HG03571 (cell line): ENCODE results near the gene PLCL2.
"Not testable (repeated sequence)": the region's sequence is repeated elsewhere in the genome, so short reads cannot be mapped to it uniquely, and the experiment has no call there.

ENCODE experiments used
- ATAC-seq: cut with Tn5 transposase; IDR thresholded peaks from one replicate; pipeline ENCODE4 v1.9.1; 2021; ENCODE audit not compliant: unreplicated experiment

Gene PLCL2

DNA sequence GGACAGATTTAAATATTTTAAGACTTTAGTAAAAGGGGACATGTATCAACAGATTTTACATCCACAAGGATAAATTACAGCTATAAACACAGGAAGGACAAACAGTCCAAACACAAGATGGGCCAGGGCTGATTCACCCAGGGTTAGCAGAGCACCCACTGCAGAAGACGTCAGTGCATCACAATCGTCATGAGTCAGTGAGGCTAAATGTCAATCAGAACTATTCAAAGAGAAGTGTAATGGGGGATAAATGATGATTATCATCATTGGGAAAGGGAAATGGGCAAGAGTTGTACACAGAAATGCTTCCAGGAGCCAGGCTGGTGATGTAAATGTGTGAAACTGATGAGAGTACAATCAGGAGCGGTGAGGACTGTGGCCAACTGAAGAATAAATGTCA is 226.8 kb downstream of the PLCL2 start:
- ATAC-seq: no peak

DNA sequence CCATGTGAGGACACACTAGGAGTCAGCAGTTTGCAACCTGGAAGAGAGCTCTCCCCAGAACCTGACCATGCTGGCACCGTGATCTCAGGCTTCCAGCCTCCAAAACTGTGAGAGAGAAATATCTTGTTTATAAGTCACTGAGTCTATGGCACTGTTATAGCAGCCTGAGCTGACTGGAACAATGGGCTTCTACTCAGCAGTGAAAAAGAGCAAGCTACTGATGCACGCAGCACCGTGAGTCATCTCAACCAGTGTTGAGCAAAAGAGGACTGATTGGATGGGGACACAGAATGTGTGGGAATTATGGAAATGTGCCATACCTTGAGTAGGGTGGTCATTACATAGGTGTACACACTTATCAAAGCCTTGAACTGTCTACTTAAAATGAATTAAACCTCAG is 230.4 kb downstream of the PLCL2 start:
- no peak for ATAC-seq

DNA sequence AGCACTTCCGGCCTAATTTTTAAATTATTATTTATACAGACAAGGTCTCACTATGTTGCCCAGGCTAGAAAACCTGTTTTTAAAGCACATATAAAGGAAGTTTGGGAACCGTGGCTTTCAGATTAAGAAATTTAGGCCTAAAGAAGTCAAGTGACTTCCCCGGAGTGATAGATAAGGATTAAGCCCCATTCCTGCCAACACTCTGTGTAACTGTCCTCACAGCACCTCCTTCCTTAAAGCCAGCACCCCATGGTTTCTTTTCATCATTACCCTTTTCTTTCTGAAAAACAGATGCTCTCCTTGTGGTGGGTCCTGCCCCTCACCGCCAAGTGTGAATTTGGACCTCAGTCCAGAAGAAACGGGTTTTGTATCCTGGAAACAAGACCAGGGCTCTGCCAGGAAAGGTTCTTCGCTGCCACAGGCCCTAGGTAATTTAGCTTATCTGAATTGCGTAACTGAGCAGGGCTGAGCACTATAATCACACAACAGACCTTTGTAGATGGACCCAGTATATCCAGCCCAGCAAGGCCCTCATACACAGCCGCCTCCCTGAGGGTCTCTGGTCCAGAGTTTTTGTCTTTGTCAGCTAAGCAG is 231.3 kb downstream of the PLCL2 start:
- ATAC-seq: no peak

DNA sequence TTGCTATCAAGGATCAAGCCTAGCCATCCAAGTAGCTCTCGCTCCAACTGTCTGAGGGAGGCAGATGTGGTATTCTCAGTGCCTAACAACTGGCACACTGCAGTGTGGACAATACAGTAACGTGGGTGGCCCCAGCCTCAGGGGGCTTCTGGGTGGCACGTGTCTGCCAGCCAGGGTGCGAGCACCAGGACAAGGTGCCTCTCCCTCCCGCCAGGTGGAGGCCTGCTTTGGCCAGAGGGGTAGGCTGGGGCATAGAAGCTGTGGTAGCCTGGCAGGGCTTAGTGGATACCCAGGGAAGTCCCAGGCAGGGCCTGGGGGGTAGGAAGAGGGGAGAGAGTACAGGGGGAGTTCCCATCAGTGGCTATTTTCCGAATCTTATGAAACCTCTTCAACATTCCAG is 234.0 kb downstream of the PLCL2 start:
- no peak for ATAC-seq

DNA sequence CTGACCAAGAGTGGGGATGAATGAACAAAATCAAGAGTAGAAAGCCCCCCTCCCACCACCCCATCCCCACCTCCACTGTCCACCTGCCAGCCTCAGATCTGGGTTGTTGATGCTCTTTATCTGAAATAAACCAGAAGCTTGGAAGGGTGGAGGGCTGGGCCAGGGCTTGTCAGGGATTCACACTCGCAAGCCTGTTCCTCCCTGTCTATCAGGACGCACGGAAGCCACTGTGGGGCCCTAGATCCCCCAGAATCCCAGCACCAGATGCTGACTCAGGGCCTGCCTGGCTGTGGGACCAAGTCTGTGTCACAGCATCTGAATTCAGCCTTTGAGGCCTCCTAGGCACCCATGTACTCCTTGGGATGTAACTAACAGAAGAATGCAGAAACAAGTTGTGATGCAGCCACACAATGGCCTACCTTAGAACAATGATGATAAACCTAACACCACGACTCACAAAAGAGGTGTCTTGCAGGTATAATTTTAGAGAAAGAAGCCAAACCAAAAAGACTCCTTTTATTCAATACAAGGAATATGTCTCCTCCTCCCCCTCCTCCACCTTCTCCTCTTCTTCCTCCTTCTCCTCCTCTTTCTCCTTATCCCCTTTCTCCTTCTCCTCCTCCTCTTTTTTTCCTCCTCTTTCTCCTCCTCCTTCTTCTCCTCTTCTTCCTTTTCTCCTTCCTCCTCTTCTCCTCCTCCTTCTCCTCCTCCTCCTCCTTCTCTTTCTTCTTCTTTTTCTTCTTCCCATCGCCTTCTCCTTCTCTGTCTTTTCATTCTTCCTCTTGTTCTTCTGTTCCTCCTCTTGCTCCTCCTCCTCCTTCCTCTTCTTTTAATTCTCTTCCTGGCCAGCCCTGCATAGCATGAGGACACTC is 234.7 kb downstream of the PLCL2 start:
- no peak for ATAC-seq

DNA sequence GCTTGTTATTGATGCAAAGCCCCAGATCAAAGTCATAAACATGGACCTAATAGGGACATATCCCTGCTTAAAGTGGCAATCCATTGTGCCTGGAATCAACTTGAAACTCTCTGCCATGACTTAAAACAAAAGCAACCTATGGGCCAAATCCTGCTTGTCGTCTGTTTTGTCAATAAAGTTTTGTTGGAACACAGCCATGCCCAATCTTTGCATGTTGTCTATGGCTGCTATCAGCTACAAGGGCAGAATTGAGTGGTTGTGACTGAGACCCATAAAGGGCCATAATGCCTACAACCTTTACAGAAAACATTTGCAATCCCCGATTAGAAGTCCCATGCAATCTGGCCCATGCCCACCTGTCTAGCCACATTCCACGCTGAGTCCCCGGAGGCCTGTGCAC is 235.4 kb downstream of the PLCL2 start:
- no peak for ATAC-seq

DNA sequence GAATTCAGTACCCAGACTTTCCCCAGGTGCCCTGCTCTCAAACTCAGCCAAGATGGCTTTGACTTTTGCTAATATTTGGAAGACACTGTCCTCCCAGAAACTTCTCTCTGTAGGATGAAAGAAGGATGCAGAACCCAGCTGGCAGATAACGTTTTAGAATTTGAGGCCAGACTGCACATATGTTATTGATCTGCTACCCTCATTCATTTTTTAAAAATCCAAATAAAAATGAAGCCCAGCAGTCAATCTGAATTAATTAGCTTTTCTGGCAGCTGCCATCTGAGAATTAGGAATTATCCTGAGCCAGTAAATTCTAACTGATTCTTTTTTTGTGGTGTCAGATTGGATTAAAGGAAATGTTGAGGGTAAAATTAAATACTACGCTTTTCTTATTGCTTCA is 236.6 kb downstream of the PLCL2 start:
- ATAC-seq: no peak

DNA sequence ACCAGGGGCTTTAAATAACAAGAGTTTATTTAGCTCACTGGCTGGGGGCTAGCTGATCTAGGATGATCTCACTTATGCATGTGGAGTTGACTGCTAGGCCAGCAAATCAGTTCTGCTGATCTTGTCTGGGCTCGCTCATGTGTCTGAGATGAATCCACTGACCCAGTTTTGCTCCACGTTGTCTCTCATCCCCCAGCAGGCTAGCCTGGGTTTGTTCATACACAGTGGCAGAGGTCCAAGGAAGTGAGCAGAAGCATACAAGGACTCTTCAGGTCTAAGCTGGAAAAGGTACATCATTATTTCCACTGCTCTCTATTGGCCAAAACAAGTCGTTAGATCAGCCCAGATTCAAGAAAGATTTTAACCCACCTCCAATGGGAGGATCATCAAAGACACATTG is 238.0 kb downstream of the PLCL2 start:
- ATAC-seq: no peak

DNA sequence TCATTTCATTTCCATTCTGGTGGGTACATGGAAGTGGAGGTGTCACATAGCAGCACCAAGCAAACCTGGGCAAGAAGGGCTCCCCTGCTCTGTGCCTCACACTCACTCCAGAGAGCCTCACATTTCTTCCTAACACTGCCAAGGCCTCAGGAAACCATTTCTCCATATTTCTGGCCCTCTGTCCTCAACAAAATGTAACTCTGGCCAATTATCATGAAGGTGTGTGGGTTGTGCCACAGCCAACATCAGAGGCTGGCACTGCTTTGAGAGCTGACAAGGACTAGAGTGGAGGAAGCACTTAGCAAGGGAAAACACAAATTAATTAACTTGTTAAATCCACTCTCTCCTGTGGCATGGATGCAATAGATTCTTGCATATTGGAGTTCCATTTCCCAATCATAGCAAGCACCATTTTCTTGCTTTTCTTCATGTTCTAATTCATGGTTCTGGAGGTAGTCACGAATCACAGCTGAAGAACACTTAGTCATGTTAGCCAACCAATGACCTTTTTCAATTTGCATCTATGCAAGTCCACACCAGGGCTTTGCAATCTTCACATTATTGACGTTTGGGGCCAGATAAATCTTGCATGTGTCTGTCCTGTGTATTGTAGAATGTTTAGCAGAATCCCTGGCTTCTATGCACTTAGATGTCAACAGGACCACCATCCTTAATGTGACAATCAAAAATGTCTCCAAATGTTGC is 241.1 kb downstream of the PLCL2 start:
- no peak for ATAC-seq

DNA sequence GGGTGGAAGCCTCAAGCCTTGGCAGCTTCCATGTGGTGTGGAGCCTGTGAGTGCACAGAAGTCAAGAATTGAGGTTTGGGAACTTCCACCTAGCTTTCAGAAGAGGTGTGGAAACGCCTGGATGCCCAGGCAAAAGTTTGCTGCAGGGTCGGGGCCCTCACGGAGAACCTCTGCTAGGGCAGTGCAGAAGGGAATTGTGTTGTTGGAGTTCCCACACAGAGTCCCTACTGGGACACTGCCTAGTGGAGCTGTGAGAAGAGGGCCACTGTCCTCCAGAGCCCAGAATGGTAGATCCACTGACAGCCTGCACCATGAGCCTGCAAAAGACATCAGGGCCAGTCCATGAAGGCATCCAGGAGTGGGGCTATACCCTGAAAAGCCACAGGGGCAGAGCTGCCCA is 243.9 kb downstream of the PLCL2 start:
- ATAC-seq: not testable (repeated sequence)

DNA sequence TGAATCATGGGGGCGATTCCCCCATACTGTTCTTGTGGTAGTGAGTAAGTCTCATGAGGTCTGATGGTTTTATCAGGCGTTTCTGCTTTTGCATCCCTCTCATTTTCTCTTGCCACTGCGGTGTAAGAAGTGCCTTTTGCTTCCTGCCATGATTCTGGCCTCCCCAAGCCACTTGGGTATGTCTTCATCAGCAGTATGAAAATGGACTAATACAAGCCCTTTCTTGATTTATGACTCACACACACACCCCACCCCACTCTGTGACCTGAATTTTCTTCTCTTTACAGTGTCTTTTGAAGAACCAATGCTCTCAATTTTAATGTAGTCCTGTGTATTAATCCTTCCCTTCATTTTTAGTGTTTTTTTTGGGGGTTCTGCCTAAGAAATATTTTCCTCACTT is 244.8 kb downstream of the PLCL2 start:
- no peak for ATAC-seq

DNA sequence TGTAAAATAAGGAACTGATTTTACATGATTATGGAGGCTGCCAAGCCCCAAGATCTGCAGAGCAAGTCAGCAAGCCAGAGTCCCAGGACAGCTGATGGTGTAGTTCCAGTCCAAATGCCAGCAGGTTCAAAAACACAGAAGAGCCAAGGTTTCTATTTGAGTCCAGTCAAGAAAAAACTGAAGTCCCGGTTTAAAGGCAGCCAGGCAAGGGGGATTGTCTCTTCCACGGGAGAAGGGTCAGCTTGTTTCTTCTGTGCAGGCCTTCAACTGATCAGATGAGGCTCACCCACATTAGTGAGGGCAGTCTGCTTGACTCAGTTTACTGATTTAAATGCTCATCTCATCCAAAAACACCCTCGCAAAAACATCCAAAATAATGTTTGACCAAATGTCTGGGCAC is 246.2 kb downstream of the PLCL2 start:
- ATAC-seq: no peak

DNA sequence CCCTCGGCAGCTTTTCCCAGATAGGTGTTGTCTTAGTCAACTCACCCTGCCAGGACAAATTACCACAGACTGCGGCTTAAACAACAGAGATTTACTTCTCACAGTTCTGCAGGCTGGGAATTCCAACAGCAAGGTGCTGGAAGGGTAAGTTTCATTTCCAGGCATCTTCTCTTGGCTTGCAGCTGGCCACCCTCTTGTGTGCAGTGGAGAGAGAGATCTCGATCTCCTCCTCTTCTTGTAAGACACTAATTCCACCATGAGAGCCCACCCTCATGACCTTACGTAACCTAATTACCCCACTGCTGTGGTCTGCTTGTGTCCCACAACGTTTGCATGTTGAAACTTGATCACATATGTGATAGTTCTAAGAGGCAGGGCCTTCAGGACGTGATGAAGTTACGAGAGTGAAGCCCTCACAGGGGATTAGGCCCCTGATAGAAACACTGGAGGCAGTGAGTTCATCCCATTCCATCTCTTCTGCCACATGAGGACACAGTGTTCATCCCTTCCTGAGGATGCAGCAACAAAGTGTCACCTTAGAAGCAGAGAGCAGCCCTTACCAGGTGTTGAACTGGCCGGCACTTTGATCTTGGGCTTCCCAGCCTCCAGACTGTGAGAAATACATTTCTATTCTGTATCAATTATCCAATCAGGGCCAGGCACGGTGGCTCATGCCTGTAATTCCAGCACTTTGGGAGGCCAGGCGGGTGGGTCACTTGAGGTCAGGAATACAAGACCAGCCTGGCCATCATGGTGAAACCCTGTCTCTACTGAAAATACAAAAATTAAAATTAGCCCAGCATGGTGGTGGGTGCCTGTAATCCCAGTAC is 247.7 kb downstream of the PLCL2 start:
- ATAC-seq: no peak

DNA sequence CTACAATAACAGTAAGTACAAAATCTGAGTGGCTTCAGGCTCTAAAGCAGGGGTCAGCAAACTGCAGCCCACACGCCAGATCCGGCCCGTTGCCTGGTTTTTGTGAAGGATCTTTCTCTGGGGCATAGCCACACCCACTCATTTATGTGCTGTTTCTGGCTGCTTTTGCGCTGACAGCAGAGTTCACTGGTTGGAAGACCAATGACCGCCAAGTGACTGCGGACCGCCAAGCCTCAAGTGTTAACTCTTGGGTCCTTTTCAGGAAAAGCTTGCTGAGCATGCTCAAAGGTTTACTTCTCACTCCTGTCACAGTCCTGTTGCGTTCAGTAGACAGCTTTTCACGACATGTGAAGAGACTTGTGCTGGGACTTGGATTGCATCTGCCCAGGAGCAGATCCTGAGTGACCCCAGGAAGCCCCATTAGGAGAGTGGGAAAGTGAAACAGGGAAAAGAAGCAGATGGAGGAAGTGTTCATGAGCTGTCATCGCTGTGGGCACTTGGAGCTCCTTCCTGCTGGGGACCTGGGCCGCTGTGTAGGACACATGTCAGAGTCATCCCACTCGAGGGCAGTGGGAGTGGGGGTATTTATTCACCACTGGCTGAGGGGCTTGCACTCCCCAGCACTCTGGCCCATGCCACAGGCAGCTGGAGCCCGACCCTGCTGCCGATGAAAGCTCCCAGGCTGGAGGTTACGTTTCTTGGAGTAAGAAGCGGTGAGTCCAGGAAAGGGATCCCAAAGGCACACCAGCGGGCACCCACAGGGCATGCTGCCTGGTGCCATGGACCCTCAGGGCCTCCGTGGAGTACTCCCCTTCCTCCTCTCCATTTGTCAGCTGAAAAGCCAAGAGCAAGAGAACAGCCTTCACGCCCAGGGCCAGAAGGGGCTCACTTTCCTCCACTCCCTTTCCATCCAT is 249.1 kb downstream of the PLCL2 start:
- ATAC-seq: no peak

DNA sequence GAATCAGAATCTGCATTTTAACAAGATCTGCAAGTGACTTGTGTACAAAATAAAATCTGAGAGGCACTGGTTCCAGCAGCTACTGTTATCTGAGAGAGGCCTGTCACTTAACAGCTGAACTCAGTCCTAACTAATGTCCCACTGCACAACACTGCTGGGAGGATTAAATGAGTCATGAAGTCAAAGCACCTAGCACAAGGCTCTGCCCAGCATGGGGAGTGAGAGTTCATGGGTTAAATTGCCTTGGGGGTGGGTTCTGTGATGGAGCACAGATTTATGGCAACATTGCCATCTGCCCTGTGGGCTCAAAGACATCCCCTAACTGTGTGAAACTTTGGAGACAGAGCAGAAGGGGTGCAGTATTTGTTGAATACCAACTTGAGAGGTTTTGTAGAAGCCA is 250.9 kb downstream of the PLCL2 start:
- no peak for ATAC-seq

DNA sequence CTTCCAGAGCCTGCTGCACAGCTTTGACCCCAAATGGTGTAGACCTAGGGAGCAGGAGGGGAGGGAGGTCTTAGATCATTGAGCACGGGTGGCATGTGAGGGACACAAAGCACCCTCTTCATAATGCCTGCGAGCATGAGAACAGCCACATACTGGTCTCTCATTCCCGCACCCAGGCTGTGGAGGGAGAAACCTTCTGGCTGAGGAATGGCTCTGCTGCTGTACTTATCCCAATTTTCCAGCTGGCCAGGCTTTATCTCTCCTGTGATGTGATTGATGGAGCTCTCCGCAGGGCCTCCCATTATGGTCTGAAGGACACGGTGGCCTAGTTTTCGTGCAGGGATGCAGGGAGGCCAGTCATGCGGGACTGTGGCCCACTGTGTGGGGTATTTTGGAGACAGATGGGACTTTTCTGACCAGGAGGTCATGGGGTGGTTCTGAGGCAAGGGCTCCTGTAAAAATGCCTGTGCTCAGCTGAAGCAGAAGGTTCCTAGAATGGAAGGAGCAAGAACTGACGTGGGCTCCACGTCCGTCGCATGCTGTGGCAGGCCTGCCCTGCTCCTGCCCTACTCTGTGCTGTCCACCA is 251.5 kb downstream of the PLCL2 start:
- ATAC-seq: no peak

DNA sequence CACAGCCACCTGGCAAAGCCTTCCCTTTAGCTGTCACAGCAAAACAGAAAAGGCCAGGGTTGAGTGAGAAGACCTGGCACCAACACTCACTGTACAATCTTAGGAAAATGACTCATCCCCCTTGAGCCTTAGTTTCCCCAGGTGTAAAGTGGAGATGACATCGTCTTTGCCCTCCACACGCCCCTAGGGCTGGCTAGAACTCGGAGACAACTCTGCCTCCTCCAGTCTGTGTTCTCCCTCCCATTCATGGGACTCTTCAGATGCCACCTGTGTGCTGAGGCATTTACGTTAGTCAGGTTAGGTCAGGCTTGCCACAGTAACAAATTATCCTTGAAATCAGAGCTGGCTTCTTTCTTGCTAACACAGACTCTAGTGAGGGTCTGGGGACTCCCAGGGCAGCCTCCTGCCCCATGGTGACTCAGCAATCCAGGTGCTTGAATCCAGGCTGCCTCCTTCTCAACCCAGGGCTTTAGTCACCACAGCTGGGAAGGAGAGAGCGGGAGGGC is 252.6 kb downstream of the PLCL2 start:
- no peak for ATAC-seq

DNA sequence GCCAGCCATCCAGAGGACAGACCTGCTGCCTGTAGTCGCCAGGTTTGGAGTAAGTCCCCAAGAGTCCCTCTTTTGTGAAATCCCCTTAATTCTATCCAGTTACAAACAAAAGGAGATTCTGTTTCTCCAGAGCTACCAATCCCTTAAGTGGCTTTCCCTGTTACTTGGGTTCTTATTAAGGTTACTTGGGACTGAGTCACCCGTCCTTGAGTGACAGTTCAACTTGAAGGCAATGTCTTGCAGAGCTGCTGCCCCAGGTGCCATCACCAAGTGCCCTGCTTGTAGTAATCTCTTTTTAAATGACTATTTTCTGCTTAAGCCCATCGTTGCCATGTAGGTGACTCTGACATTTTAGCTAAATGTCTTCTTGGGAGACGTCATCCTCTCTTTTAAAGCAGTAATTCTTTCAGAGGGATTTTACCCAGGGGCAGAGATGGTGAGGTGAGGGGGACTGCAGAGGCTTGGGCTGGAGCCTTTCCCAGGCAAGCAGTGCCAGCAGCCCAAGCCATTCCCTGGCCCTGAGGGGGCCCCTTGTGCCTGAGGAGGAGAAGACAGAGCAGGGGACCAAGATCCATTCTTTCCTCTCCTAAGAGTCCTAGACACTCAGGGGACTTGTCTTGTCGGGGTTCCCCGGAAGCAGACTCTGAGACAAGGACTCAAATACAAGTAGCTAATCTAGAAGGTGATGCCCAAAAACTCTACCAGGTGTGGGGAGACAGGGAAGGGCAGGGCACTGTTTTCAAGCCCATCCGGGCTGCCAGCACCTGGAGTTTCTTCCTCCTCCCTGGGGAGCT is 253.7 kb downstream of the PLCL2 start:
- no peak for ATAC-seq
